ENCODE results near the gene C1orf21.

GRCh38 chr1:184417916-184418315 lies 31.1 kb downstream of the C1orf21 start:
- TF ChIP-seq RORB (CRISPR knock-in tag; IDR thresholded peaks at IDR 0.05) (no peak), CTCF (IDR thresholded peaks at IDR 0.05) (no peak), ATF3 (CRISPR knock-in tag; conservative IDR thresholded peaks at IDR 0.05) (no peak), MYBL2 (CRISPR knock-in tag; IDR thresholded peaks at IDR 0.05) (no peak), KAT7 (CRISPR knock-in tag; IDR thresholded peaks at IDR 0.05; ENCODE audit: borderline replicate concordance) (no peak)

All from WTC11 (cell line).